Endothelial cell of umbilical vein (primary cell): ENCODE measurements around the gene TRANK1. TPM values are rescaled to one million over a fixed set of nuclear protein-coding genes. Genes with fewer than 3 reads are reported as not detected.

Source experiments
- BruUV-seq: library from RNA; stranded (reverse); fragments of 400-500 nt; replicated peaks from 2 replicates; lab custom pipeline; 2021; lab: Mats Ljungman, UMichigan
- CTCF ChIA-PET: fragments of 300-600, 350-600 bp; sonication (Branson Sonifier 250); formaldehyde crosslinking; loops from one replicate; lab custom pipeline; 2021; ENCODE audit warnings: antibody characterized with exemption, inconsistent platforms; lab: Charles Lee
- POLR2A ChIA-PET: fragments of 300-600, 350-600 bp; sonication (Branson Sonifier 250); formaldehyde crosslinking; loops from one replicate; lab custom pipeline; 2021; ENCODE audit warnings: antibody characterized with exemption, inconsistent platforms; lab: Charles Lee
- DNase-seq: peaks from one replicate; pipeline ENCODE4 v3.0.0-alpha.2; 2011; ENCODE audit warnings: low read depth, low spot score
- FAIRE-seq: peaks from 2 replicates; lab custom pipeline; 2011; peaks lifted over from hg19 to GRCh38; lab: Jason Lieb, UNC
- H2AFZ ChIP-seq: 2 replicates; pipeline ENCODE4 v1.6.0; 2012; ENCODE audit warnings: low read depth, low read length, control low read depth, inconsistent platforms
- H3K27ac ChIP-seq: 2 replicates; pipeline ENCODE4 v1.5.1; 2011; ENCODE audit warnings: low read depth, mild to moderate bottlenecking, control low read depth, low read length, moderate library complexity; ENCODE audit not compliant: insufficient read depth
- H3K27me3 ChIP-seq, 2 experiments: 2 replicates each; pipeline versions ENCODE4 v1.6.0 to v1.6.1; 2011; ENCODE audit warnings: low read length in 2 of 2, mixed read lengths in 1 of 2; ENCODE audit not compliant: control insufficient read depth in 2 of 2, insufficient read depth in 2 of 2
- H3K36me3 ChIP-seq, 2 experiments: 2 replicates in 1 of 2; 3 replicates in 1 of 2; pipeline ENCODE4 v1.5.1; 2011; ENCODE audit warnings: low read length in 2 of 2, mild to moderate bottlenecking in 1 of 2, moderate library complexity in 1 of 2; ENCODE audit not compliant: control insufficient read depth in 2 of 2, insufficient read depth in 2 of 2; ENCODE audit errors: extremely low read depth in 1 of 2
- H3K4me1 ChIP-seq: 3 replicates; pipeline ENCODE4 v1.5.1; 2011; ENCODE audit warnings: mild to moderate bottlenecking, low read length; ENCODE audit not compliant: control insufficient read depth, insufficient read depth; ENCODE audit errors: extremely low read depth
- H3K4me2 ChIP-seq: 2 replicates; pipeline ENCODE4 v1.6.1; 2011; ENCODE audit warnings: low read length, control low read depth, mixed read lengths; ENCODE audit not compliant: insufficient read depth
- H3K4me3 ChIP-seq, 3 experiments: fragments of 200-600 bp in 1 of 3; sonication (generic), shearing (Covaris generic) in 1 of 3; replicated peaks in 1 of 3; 2 replicates each; pipeline ENCODE4 v1.5.1; 2011 to 2016; ENCODE audit warnings: control low read depth in 3 of 3, low read length in 3 of 3, mild to moderate bottlenecking in 2 of 3, inconsistent platforms in 1 of 3, low read depth in 1 of 3, moderate library complexity in 1 of 3; ENCODE audit not compliant: insufficient read depth in 1 of 3
- H3K79me2 ChIP-seq: 2 replicates; pipeline ENCODE4 v1.6.0; 2012; ENCODE audit warnings: low read length, inconsistent platforms; ENCODE audit not compliant: control insufficient read depth, insufficient read depth
- H3K9ac ChIP-seq: replicated peaks from 2 replicates; pipeline ENCODE3; 2011; ENCODE audit warnings: low read length, control low read depth; ENCODE audit not compliant: insufficient read depth; ENCODE audit errors: extremely low read depth
- H3K9me1 ChIP-seq: replicated peaks from 3 replicates; pipeline ENCODE4 v1.6.0; 2011; ENCODE audit warnings: mild to moderate bottlenecking, low read length; ENCODE audit not compliant: control insufficient read depth, insufficient read depth; ENCODE audit errors: extremely low read depth
- H3K9me3 ChIP-seq: replicated peaks from 2 replicates; pipeline ENCODE4 v1.5.1; 2012; ENCODE audit warnings: low read length, inconsistent platforms; ENCODE audit not compliant: control insufficient read depth, insufficient read depth
- H4K20me1 ChIP-seq: replicated peaks from 2 replicates; pipeline ENCODE3; 2011; ENCODE audit warnings: mild to moderate bottlenecking, low read length; ENCODE audit not compliant: control insufficient read depth, insufficient read depth; ENCODE audit errors: extremely low read depth
- CTCF ChIP-seq, 2 donors: IDR thresholded peaks; 1 replicate in 1 of 2; 2 replicates in 1 of 2; pipeline ENCODE4 v1.5.1; 2011; ENCODE audit warnings: low read length in 2 of 2, mild to moderate bottlenecking in 2 of 2, moderate library complexity in 2 of 2, control low read depth in 1 of 2, inconsistent platforms in 1 of 2, low read depth in 1 of 2; ENCODE audit not compliant: insufficient read depth in 1 of 2; ENCODE audit errors: extremely low read depth in 1 of 2
- EZH2 ChIP-seq: IDR thresholded peaks from 2 replicates; pipeline ENCODE4 v1.6.1; 2012; ENCODE audit warnings: borderline replicate concordance, low read depth, mild to moderate bottlenecking, moderate library complexity, low read length, inconsistent platforms; ENCODE audit not compliant: severe bottlenecking
- FOS ChIP-seq: IDR thresholded peaks from 2 replicates; pipeline ENCODE4 v1.6.1; 2011; ENCODE audit warnings: mild to moderate bottlenecking, low read length, moderate library complexity, borderline replicate concordance; ENCODE audit not compliant: insufficient read depth
- GATA2 ChIP-seq: IDR thresholded peaks from 2 replicates; pipeline ENCODE4 v1.7.0; 2011; ENCODE audit warnings: low read depth, mild to moderate bottlenecking, moderate library complexity, mixed read lengths, low read length; ENCODE audit not compliant: insufficient read length, insufficient read depth
- JUN ChIP-seq: IDR thresholded peaks from 2 replicates; pipeline ENCODE4 v1.6.1; 2011; ENCODE audit warnings: borderline replicate concordance, low read depth; ENCODE audit not compliant: insufficient read length, insufficient read depth
- MAX ChIP-seq: IDR thresholded peaks from 2 replicates; pipeline ENCODE4 v1.6.1; 2011; ENCODE audit not compliant: insufficient read depth, insufficient read length
- MYC ChIP-seq: IDR thresholded peaks from one replicate; pipeline ENCODE4 v1.6.1; 2011; ENCODE audit warnings: mild to moderate bottlenecking, low read depth, low read length
- POLR2A ChIP-seq: IDR thresholded peaks from 2 replicates; pipeline ENCODE4 v1.6.1; 2012; ENCODE audit warnings: low read depth, mild to moderate bottlenecking, control low read depth, low read length
- POLR2AphosphoS5 ChIP-seq: IDR thresholded peaks from 2 replicates; pipeline ENCODE4 v1.6.1; 2012; ENCODE audit warnings: low read depth, mild to moderate bottlenecking, control low read depth, low read length, moderate library complexity; ENCODE audit not compliant: insufficient read depth
- dilution Hi-C: fragments of 300-500 bp; cut with MboI; formaldehyde crosslinking; loops from one replicate; pipeline ENCODE4 v1.15.0; 2019; ENCODE audit warnings: low sequenced_read_pairs; ENCODE audit not compliant: extremely low pct_ligation_motif_present
- intact Hi-C: fragments of 100-400 bp; cut with micrococcal nuclease; formaldehyde crosslinking; loops from one replicate; pipeline ENCODE4 v1.10.0; 2022
- polyA plus RNA-seq, 4 experiments: library from polyadenylated mRNA; depleted of rRNA in 3 of 4; stranded (reverse) in 3 of 4; unstranded in 1 of 4; fragments of >200 nt; gene quantifications; 2 replicates each; pipeline versions ENCODE4 v1.2.1 to v1.2.3, GENCODE V29; 2011 to 2012; ENCODE audit warnings: missing spikeins in 1 of 4
- total RNA-seq: library from RNA; stranded (reverse); gene quantifications from 2 replicates; pipeline ENCODE4 v1.2.3, GENCODE V29; 2021

The TRANK1 gene
- total and polyA plus RNA-seq, 2 donors (not counting 3 experiments of a cell fraction or from before 2014, with no cell fraction given), result 4.6 to 14.4 TPM

GRCh38 chr3:36989568-36989967, 44.7 kb upstream of the TRANK1 start:
- Histone ChIP-seq H3K27ac (no peak overlapping the region), H4K20me1 (peaks cover 2% of the 10 kb centered on the region), H3K4me1 (peaks cover 49% of the 10 kb centered on the region), H2AFZ (no peak overlapping the region), H3K9me1 (no peaks in the 10 kb centered on the region), H3K79me2 (peaks cover 47% of the 10 kb centered on the region), H3K4me3 (peak overlapping the region in 1 of 3 experiments; percentile 78), H3K36me3 (peaks cover 3 to 8% of the 10 kb centered on the region in 2 experiments), H3K27me3 (no peaks in the 10 kb centered on the region), H3K9me3 (no peaks in the 10 kb centered on the region), H3K9ac (no peak overlapping the region), H3K4me2 (peak overlapping the region; percentile 53)
- no peak for TF ChIP-seq EZH2
- TF ChIP-seq JUN, result no peak
- TF ChIP-seq MAX, result no peak
- TF ChIP-seq POLR2AphosphoS5, result no peak
- no peak for TF ChIP-seq GATA2
- no peak for TF ChIP-seq CTCF (IDR thresholded peaks at IDR 0.05; ENCODE audit: extremely low read depth in 1 of 2, insufficient read depth in 1 of 2, low read depth in 1 of 2, low read length in 2 of 2)
- no peak for TF ChIP-seq FOS
- TF ChIP-seq MYC, result no peak
- no peak for TF ChIP-seq POLR2A
- FAIRE-seq, result no peak
- ChIA-PET POLR2A (interaction anchor here (0.8 kb wide), 1 partner anchor 24 kb away, joined by 7 read pairs; no protein-coding TSS in a partner anchor), CTCF (interaction anchor here (1.1 to 1.9 kb wide), 4 partner anchors 10 to 31 kb away, joined by 5 to 7 read pairs (median 6); no protein-coding TSS in a partner anchor)
- no TSS peak for BruUV-seq
- DNase-seq, result no peak
- dilution Hi-C loops, result no loop called here
- intact Hi-C loops, result no loop called here
